Measurements from ENCODE around the gene FXYD6. TPM values are rescaled to one million over a fixed set of nuclear protein-coding genes. Genes with fewer than 3 reads are reported as not detected.
A peak's percentile ranks its signal among the peaks of the same experiment; 100 is the strongest.

Gene FXYD6
- total and polyA plus RNA-seq, 2 of the 8 experiments (the other 6 are each of a cell fraction or from before 2014, with no cell fraction given) = 44.6 to 117 TPM

GRCh38 chr11:117843666-117844484 is 32.6 kb downstream of the FXYD6 start:
- Histone ChIP-seq H3K18ac (ENCODE audit: extremely low read depth, low read length) (no peak overlapping the region), H2BK12ac (ENCODE audit: low read depth, low read length) (no peak overlapping the region), H4K8ac (ENCODE audit: extremely low read depth, insufficient read depth, low read length) (no peak overlapping the region; the same call in none of the 2 replicates), H3K4me2 (ENCODE audit: insufficient read depth in 1 of 2, low read depth in 2 of 2, low read length in 2 of 2) (no peak overlapping the region), H4K5ac (ENCODE audit: insufficient read length, low read depth, low read length) (no peak overlapping the region), H2AFZ (ENCODE audit: low read length) (no peak overlapping the region), H3K27ac (ENCODE audit: low read depth, low read length) (no peak overlapping the region), H3K9me3 (ENCODE audit: insufficient read depth in 2 of 2, low read depth in 1 of 2, low read length in 1 of 2) (no peaks in the 10 kb centered on the region), H3K56ac (replicated peaks; ENCODE audit: insufficient read length, low read depth, low read length) (no peak overlapping the region), H3K14ac (ENCODE audit: insufficient read length) (no peak overlapping the region), H3K23ac (ENCODE audit: insufficient read length) (no peak overlapping the region), H3K9ac (replicated peaks in 1 of 4; ENCODE audit: extremely low read depth in 1 of 4, low read depth in 3 of 4, low read length in 3 of 4) (no peak overlapping the region), H3K4me1 (replicated peaks in 1 of 4; ENCODE audit: control insufficient read depth in 3 of 4, insufficient read depth in 4 of 4, low read length in 3 of 4) (no peaks in the 10 kb centered on the region), H2BK120ac (replicated peaks; ENCODE audit: low read depth, low read length) (no peak overlapping the region), H3K23me2 (ENCODE audit: low read depth, low read length) (no peaks in the 10 kb centered on the region), H2BK20ac (ENCODE audit: low read length) (no peak overlapping the region), H2BK15ac (ENCODE audit: low read length) (no peak overlapping the region), H4K20me1 (replicated peaks in 1 of 2; ENCODE audit: control insufficient read depth in 1 of 2, insufficient read depth in 2 of 2, low read length in 2 of 2) (peaks cover 0 to 2% of the 10 kb centered on the region in 2 experiments), H3K36me3 (ENCODE audit: control insufficient read depth in 2 of 4, insufficient read depth in 4 of 4, low read length in 3 of 4) (no peaks in the 10 kb centered on the region), H2AK5ac (ENCODE audit: low read depth, low read length) (no peak overlapping the region), H4K91ac (replicated peaks; ENCODE audit: insufficient read length, low read length) (no peak overlapping the region), H3K4ac (replicated peaks; ENCODE audit: insufficient read length, low read depth, low read length) (no peak overlapping the region), H3K79me2 (ENCODE audit: control insufficient read depth in 1 of 2, insufficient read depth in 2 of 2, low read length in 2 of 2) (no peaks in the 10 kb centered on the region), H3K4me3 (ENCODE audit: extremely low read depth in 1 of 4, insufficient read depth in 2 of 4, low read depth in 3 of 4, low read length in 4 of 4) (no peak overlapping the region), H2BK5ac (ENCODE audit: low read depth, low read length) (no peak overlapping the region), H3K79me1 (ENCODE audit: low read depth, low read length) (no peaks in the 10 kb centered on the region), H3K27me3 (replicated peaks in 1 of 4; ENCODE audit: control insufficient read depth in 3 of 4, extremely low read depth in 1 of 4, insufficient read depth in 3 of 4, low read length in 3 of 4) (no peaks in the 10 kb centered on the region)
- peak in 1 of 2 experiments; percentile 95 for DNase-seq (ENCODE audit: low read depth in 1 of 2, low spot score in 2 of 2)
- 38% methylated on average over 9 of the region's 9 CpGs; no CpG with 5 or more reads in 1 of the 2 experiments for WGBS, 2 experiments (ENCODE audit: extremely low coverage in 1 of 2, insufficient coverage in 1 of 2, insufficient read length in 1 of 2, insufficient replicate concordance in 2 of 2, low coverage in 1 of 2, low lambda C conversion rate in 2 of 2, missing lambda C conversion rate in 1 of 2)
- ChIA-PET CTCF (ENCODE audit: partially characterized antibody) (interaction anchor here (0.6 to 5.8 kb wide), 50 partner anchors 9 to 420 kb away, joined by 3 to 142 read pairs (median 5); partner anchors contain the start of genes FXYD2 and MPZL2), POLR2A (ENCODE audit: partially characterized antibody) (no interaction called here)
- peak; percentile 62 for FAIRE-seq
- no peak for TF ChIP-seq HDAC6 (IDR thresholded peaks at IDR 0.05; ENCODE audit: low read depth, low read length)
- no peak for TF ChIP-seq E2F6 (IDR thresholded peaks at IDR 0.05)
- no peak for TF ChIP-seq NANOG (IDR thresholded peaks at IDR 0.05; ENCODE audit: insufficient read depth, low read depth, low read length, poor library complexity, severe bottlenecking)
- no peak for TF ChIP-seq CHD1 (IDR thresholded peaks at IDR 0.05; ENCODE audit: low read depth, low read length)
- TF ChIP-seq NRF1 (IDR thresholded peaks at IDR 0.05; ENCODE audit: low read depth, low read length) = no peak
- 0 out of 2 replicates have a peak, but pooled peaks have one; percentile 26 for TF ChIP-seq CREB1 (IDR thresholded peaks at IDR 0.05)
- no peak for TF ChIP-seq SIRT6 (IDR thresholded peaks at IDR 0.05; ENCODE audit: low read length)
- TF ChIP-seq EGR1 (IDR thresholded peaks at IDR 0.05; ENCODE audit: borderline replicate concordance, low read depth, low read length) = no peak
- TF ChIP-seq CTCF (IDR thresholded peaks at IDR 0.05; ENCODE audit: control extremely low read depth in 1 of 3, insufficient read depth in 1 of 3, low read depth in 1 of 3, low read length in 3 of 3) = peak; percentile 92 to 94 (median 92)
